Bronchial epithelial cell (primary cell): ENCODE data around the gene TRPM3. TPM values are rescaled to one million over a fixed set of nuclear protein-coding genes. Genes with fewer than 3 reads are reported as not detected.

Source experiments
- DNase-seq: peaks from one replicate; pipeline ENCODE4 v3.0.0-alpha.2; 2010; ENCODE audit warnings: low read depth
- FAIRE-seq: peaks from 2 replicates; lab custom pipeline; 2011; peaks lifted over from hg19 to GRCh38; lab: Jason Lieb, UNC
- H3K27me3 ChIP-seq: 2 replicates; pipeline ENCODE4 v1.5.1; 2011; ENCODE audit warnings: low read length; ENCODE audit not compliant: control insufficient read depth, insufficient read depth
- H3K36me3 ChIP-seq: 2 replicates; pipeline ENCODE4 v1.5.1; 2011; ENCODE audit warnings: low read length; ENCODE audit not compliant: control insufficient read depth, insufficient read depth
- H3K4me3 ChIP-seq: 2 replicates; pipeline ENCODE4 v1.5.1; 2011; ENCODE audit warnings: mild to moderate bottlenecking, low read depth, low read length, control low read depth
- CTCF ChIP-seq: IDR thresholded peaks from 2 replicates; pipeline ENCODE4 v1.5.1; 2011; ENCODE audit warnings: mild to moderate bottlenecking, moderate library complexity, low read length, control low read depth, inconsistent platforms; ENCODE audit not compliant: insufficient read depth, severe bottlenecking
- total RNA-seq: library from RNA; depleted of rRNA; stranded (reverse); fragments of >200 nt; gene quantifications from 2 replicates; pipeline ENCODE4 v1.2.1, GENCODE V29; 2014

Gene TRPM3
- total RNA-seq, 1 donor from 2014 or later: not detected

DNA sequence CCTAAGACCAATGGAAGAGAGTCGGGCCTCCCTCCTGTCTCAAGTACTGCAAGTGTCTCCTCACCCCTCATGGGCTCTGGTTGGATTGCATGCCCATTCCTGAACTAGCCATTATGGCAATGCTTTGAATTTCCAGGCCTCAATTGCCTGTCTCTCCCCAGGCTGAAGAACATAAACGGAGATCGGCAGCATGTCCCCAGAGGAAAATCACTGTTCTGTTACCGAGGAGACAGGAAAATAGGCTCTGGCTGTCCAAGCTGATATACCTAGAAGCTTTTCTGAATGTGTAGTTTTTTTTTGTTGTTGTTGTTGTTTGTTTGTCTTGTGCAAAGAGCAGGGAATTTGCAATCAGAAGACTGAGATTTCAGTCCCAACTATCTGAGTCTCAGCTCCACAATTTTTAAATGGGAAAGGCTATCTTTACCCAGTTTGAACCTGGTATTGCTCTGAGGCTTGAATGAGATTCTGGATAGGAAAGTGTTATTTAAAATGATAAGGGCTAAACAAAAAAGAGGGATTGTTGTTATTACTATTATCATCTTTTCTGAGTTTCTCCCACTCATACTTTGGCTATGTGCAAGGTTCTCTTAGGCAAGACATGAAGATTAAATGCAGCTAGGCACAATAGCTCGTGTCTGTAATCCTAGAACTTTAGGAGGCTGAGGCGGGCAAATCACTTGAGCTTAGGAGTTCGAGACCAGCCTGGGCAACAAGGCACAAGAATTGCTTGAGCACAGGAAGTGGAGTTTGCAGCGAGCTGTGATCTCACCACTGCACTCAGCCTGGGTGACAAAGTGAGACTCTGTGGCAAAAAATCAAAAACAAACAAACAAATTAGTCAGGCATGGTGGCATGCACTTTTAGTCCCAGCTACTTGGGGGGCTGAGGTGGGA is 629.7 kb downstream of the TRPM3 start:
- no peak for TF ChIP-seq CTCF
- Histone ChIP-seq H3K27me3 (no peaks in the 10 kb centered on the region), H3K4me3 (no peak overlapping the region), H3K36me3 (no peaks in the 10 kb centered on the region)
- FAIRE-seq: no peak
- no peak for DNase-seq

GRCh38 chr9:70490478-70490877 is 630.9 kb downstream of the TRPM3 start:
- Histone ChIP-seq H3K27me3 (no peaks in the 10 kb centered on the region), H3K4me3 (no peak overlapping the region), H3K36me3 (no peaks in the 10 kb centered on the region)
- FAIRE-seq (no peak), DNase-seq (peak; percentile 16)
- peak; percentile 15 for TF ChIP-seq CTCF

DNA sequence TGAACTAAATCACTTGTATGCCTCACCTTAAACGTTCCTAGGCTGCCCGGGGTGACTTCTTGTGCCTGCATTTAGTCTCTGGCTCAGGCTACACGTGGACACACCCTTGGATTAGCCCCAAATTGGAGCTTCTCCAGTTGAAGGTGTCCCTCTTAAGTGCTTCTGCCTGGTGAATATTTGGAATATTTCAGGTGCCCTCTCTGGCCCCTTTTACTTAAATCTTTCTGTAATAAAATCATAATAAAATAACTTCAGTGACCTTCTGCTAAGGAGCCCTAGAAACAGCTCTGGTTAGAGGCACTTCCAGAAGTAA is 632.7 kb downstream of the TRPM3 start:
- no peak overlapping the region for H3K4me3 ChIP-seq
- no peaks in the 10 kb centered on the region for H3K27me3 ChIP-seq
- DNase-seq (no peak), FAIRE-seq (no peak)
- TF ChIP-seq CTCF: no peak
- H3K36me3 ChIP-seq: no peaks in the 10 kb centered on the region

GRCh38 chr9:70488098-70488792 is 633.2 kb downstream of the TRPM3 start:
- H3K36me3 ChIP-seq: no peaks in the 10 kb centered on the region
- no peak for TF ChIP-seq CTCF
- DNase-seq (no peak), FAIRE-seq (no peak)
- no peak overlapping the region for H3K4me3 ChIP-seq
- H3K27me3 ChIP-seq: no peaks in the 10 kb centered on the region

- FAIRE-seq: no peak
- no peak for DNase-seq
- H3K4me3 ChIP-seq: no peak overlapping the region
- no peaks in the 10 kb centered on the region for H3K27me3 ChIP-seq
- no peaks in the 10 kb centered on the region for H3K36me3 ChIP-seq
- TF ChIP-seq CTCF: no peak
These were observed 635.3 kb downstream of the TRPM3 start for GRCh38 chr9:70486127-70486526.
